ENCODE data around the gene DUSP8.

Gene DUSP8

DNA sequence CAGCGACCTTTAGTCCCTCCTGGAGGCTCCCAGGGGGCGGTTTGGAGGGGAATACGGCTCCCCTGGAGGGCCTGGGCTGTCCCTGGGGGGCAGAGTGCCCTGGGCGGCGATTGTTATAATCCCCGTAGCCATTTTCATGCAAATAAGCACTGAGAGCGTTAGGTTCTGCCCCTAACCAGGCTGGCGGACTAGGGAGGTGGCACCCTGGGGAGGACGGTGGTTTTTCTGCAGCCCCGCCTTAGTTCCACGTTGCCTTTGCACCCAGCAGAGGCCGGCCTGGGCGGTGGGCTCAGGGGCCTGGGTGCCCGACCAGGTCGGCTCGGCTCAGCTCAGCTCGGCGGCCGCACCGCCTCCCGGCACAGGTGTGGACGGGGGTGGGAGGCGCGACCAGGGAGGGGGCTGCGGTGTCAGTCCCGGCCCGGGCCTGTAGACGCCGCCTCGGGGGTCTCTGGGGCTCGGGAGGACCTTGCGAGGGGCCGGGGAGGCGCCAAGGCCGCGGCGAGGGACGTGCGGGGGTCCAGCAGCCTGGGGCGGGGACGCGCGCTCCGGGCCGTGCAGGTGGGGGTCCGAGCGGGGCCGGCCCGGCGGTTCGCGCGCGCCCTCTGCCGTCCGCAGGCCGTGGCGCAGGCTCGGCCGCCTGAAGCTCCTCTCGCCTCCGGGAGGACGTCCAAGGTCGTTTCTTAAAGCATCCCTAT is 2.3 kb upstream of the DUSP8 start:
- TF ChIP-seq, protein P1, sequence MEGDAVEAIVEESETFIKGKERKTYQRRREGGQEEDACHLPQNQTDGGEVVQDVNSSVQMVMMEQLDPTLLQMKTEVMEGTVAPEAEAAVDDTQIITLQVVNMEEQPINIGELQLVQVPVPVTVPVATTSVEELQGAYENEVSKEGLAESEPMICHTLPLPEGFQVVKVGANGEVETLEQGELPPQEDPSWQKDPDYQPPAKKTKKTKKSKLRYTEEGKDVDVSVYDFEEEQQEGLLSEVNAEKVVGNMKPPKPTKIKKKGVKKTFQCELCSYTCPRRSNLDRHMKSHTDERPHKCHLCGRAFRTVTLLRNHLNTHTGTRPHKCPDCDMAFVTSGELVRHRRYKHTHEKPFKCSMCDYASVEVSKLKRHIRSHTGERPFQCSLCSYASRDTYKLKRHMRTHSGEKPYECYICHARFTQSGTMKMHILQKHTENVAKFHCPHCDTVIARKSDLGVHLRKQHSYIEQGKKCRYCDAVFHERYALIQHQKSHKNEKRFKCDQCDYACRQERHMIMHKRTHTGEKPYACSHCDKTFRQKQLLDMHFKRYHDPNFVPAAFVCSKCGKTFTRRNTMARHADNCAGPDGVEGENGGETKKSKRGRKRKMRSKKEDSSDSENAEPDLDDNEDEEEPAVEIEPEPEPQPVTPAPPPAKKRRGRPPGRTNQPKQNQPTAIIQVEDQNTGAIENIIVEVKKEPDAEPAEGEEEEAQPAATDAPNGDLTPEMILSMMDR (IDR thresholded peaks at IDR 0.05; ENCODE audit: insufficient read depth, low read length): peak; percentile 43
- TF ChIP-seq GABPA (IDR thresholded peaks at IDR 0.05; ENCODE audit: low read depth): no peak
- H3K4me3 ChIP-seq (replicated peaks; ENCODE audit: insufficient read depth, low read length): peak overlapping the region; percentile 20; the same call in 1 of the 2 replicates
- DNase-seq (ENCODE audit: low read depth in 1 of 2, low spot score in 1 of 2): peak; percentile 17 to 30
- peaks cover 40% of the 10 kb centered on the region for H3K27me3 ChIP-seq (ENCODE audit: insufficient read depth, poor library complexity, severe bottlenecking)
- no peak overlapping the region for H3K27ac ChIP-seq (replicated peaks)

DNA sequence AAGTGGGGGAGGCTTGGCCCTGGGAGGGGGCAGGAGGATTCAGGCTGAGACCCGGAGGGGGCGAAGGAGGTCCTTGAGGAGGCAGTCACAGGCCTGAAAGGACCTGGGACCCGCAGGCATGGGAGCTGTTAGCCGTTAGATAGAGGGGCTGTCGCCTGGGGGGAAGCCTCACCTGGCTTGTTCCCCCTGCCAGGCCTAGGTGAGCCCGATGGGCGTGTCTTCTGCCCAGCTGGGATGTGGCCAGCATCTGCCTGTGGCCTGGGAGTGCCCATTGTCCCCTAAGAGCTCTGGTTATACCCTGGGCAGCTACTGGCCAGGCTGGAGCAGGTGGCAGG is 1.8 kb upstream of the DUSP8 start:
- TF ChIP-seq SPI1 (IDR thresholded peaks at IDR 0.05; ENCODE audit: borderline replicate concordance, low read depth) (no peak), GABPA (IDR thresholded peaks at IDR 0.05; ENCODE audit: low read depth) (no peak), POLR2AphosphoS5 (IDR thresholded peaks at IDR 0.05; ENCODE audit: low read depth) (no peak)
- TF ChIP-seq, protein P1 (IDR thresholded peaks at IDR 0.05; ENCODE audit: insufficient read depth, low read length): no peak
- Histone ChIP-seq H3K27me3 (ENCODE audit: insufficient read depth, poor library complexity, severe bottlenecking) (peaks cover 43% of the 10 kb centered on the region), H3K4me3 (replicated peaks; ENCODE audit: insufficient read depth, low read length) (no peak overlapping the region), H3K27ac (replicated peaks) (no peak overlapping the region)
- DNase-seq (ENCODE audit: low read depth in 1 of 2, low spot score in 1 of 2): no peak

DNA sequence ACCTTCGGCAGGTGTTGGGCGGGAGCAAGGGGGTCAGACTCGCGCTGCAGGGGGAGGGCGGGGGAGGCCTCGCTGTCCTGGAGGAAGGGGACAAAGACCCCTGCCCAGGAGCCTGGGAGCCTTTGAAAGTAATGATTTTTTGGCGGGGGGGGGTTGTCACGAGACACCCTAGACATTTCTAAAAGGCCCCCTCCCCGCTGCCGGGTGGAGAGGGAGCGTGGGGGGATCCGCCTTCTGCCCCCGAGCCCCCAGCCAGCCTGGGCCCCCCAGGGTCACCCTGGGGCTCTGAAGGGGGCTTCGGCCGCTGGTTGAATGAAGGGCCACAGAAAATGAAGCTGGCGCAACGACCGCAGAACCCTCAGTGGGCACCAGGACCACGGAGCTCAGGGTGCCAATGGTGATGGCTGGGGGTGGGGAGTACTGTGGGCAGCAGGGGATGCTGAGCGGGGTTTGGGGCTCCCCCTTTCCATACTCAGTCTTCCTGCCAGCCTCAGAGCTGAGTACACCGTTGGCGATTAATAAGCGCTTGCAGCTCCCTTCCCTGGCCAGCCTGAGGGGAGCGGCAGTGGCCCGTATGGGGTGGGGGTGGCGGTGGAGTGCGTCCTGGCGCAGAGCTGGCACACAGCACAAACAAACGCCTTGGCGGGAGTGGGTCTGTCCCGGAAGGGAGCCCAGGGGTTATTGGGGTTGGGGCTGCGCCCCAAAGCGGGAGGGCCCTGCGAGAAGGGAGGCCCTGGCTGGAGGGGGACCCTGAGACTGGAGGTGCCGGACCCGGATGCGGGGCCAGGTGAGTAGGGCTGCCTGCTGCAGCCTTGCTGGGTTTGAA is 1.2 kb upstream of the DUSP8 start:
- TF ChIP-seq, protein P2, sequence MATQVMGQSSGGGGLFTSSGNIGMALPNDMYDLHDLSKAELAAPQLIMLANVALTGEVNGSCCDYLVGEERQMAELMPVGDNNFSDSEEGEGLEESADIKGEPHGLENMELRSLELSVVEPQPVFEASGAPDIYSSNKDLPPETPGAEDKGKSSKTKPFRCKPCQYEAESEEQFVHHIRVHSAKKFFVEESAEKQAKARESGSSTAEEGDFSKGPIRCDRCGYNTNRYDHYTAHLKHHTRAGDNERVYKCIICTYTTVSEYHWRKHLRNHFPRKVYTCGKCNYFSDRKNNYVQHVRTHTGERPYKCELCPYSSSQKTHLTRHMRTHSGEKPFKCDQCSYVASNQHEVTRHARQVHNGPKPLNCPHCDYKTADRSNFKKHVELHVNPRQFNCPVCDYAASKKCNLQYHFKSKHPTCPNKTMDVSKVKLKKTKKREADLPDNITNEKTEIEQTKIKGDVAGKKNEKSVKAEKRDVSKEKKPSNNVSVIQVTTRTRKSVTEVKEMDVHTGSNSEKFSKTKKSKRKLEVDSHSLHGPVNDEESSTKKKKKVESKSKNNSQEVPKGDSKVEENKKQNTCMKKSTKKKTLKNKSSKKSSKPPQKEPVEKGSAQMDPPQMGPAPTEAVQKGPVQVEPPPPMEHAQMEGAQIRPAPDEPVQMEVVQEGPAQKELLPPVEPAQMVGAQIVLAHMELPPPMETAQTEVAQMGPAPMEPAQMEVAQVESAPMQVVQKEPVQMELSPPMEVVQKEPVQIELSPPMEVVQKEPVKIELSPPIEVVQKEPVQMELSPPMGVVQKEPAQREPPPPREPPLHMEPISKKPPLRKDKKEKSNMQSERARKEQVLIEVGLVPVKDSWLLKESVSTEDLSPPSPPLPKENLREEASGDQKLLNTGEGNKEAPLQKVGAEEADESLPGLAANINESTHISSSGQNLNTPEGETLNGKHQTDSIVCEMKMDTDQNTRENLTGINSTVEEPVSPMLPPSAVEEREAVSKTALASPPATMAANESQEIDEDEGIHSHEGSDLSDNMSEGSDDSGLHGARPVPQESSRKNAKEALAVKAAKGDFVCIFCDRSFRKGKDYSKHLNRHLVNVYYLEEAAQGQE (IDR thresholded peaks at IDR 0.05; ENCODE audit: insufficient replicate concordance, low read depth): no peak
- TF ChIP-seq GABPA (IDR thresholded peaks at IDR 0.05; ENCODE audit: low read depth) (no peak), POLR2AphosphoS5 (IDR thresholded peaks at IDR 0.05; ENCODE audit: low read depth) (no peak), SPI1 (IDR thresholded peaks at IDR 0.05; ENCODE audit: borderline replicate concordance, low read depth) (no peak)
- TF ChIP-seq, protein P1 (IDR thresholded peaks at IDR 0.05; ENCODE audit: insufficient read depth, low read length): no peak
- Histone ChIP-seq H3K27ac (replicated peaks) (no peak overlapping the region), H3K4me3 (replicated peaks; ENCODE audit: insufficient read depth, low read length) (no peak overlapping the region), H3K27me3 (ENCODE audit: insufficient read depth, poor library complexity, severe bottlenecking) (peaks cover 48% of the 10 kb centered on the region)
- DNase-seq (ENCODE audit: low read depth in 1 of 2, low spot score in 1 of 2): no peak

DNA sequence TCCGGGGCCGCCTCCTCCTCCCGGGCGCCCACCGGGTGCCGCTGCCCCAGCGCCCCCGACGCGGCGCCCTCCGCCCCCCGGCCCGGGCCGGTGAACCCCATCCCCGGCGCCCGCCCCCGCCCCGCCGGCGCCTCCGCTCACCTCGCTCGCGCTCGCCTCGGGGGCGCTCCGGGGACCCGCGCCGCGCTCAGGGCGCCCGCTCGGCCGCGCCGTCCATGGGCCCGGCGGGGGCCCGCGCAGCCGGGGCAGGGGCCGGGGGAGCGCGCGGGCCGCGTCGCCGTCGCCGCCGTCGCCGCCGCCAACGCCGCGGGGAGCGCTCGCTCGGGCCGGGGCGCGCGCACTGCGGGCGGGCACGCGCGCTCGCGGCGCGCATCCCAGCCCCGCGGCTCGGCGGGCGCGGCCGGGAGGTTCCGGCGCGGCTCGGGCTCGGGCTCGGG is 293 bp downstream of the DUSP8 start:
- 0 out of 2 replicates have a peak overlapping the region, but pooled peaks have one; percentile 30 for H3K4me3 ChIP-seq (replicated peaks; ENCODE audit: insufficient read depth, low read length)
- H3K27ac ChIP-seq (replicated peaks): no peak overlapping the region
- peak in 1 of 2 experiments; percentile 22 for DNase-seq (ENCODE audit: low read depth in 1 of 2, low spot score in 1 of 2)
- peaks cover 50% of the 10 kb centered on the region for H3K27me3 ChIP-seq (ENCODE audit: insufficient read depth, poor library complexity, severe bottlenecking)
- TF ChIP-seq GABPA (IDR thresholded peaks at IDR 0.05; ENCODE audit: low read depth) (no peak), SPI1 (IDR thresholded peaks at IDR 0.05; ENCODE audit: borderline replicate concordance, low read depth) (no peak)
